Adrenal gland (tissue), 12 donors: ENCODE data around the gene CPB2. TPM values are rescaled to one million over a fixed set of nuclear protein-coding genes. Genes with fewer than 3 reads are reported as not detected.
A peak's percentile ranks its signal among the peaks of the same experiment; 100 is the strongest.

Experiments used
- DNase-seq, 7 donors: peaks; one replicate each; pipeline ENCODE4 v3.0.0-alpha.2; 2019 to 2020
- H3K27ac ChIP-seq, 5 donors: fragments of 200-600 bp; sonication (generic) in 4 of 5; 1 replicate in 3 of 5; 2 replicates in 2 of 5; pipeline versions ENCODE4 v1.5.1 to v1.8.0; 2016 to 2020; ENCODE audit warnings: mild to moderate bottlenecking in 1 of 5
- H3K27me3 ChIP-seq: fragments of 200-600 bp; 2 replicates; pipeline ENCODE4 v1.8.0; 2021
- H3K36me3 ChIP-seq, 2 donors: fragments of 200-600 bp; replicated peaks in 1 of 2; 1 replicate in 1 of 2; 2 replicates in 1 of 2; pipeline versions ENCODE4 v1.5.1 to v1.8.0; 2018 to 2022
- H3K4me1 ChIP-seq, 2 donors: fragments of 200-600 bp; replicated peaks in 1 of 2; 1 replicate in 1 of 2; 2 replicates in 1 of 2; pipeline versions ENCODE4 v1.5.1 to v1.8.0; 2018 to 2021
- H3K4me3 ChIP-seq, 4 donors: fragments of 200-600 bp; sonication (generic) in 3 of 4; one replicate each; pipeline ENCODE4 v1.5.1; 2016 to 2018
- H3K9me3 ChIP-seq, 3 donors: fragments of 200-600 bp; sonication (generic) in 1 of 3; replicated peaks in 1 of 3; 1 replicate in 2 of 3; 2 replicates in 1 of 3; pipeline versions ENCODE4 v1.5.1 to v1.8.0; 2016 to 2021
- CTCF ChIP-seq, 6 experiments: fragments of 450-650 bp in 4 of 6; fragments of 200-600 bp in 2 of 6; sonication (generic) in 1 of 6; IDR thresholded peaks; 1 replicate in 5 of 6; 2 replicates in 1 of 6; pipeline versions ENCODE4 v1.5.1 to v1.8.0; 2016 to 2021; ENCODE audit warnings: antibody characterized with exemption in 6 of 6, mild to moderate bottlenecking in 2 of 6, moderate library complexity in 1 of 6
- POLR2A ChIP-seq, 2 donors: fragments of 450-650 bp; IDR thresholded peaks; one replicate each; pipeline ENCODE4 v1.6.1; 2017; ENCODE audit warnings: antibody characterized with exemption in 2 of 2, mild to moderate bottlenecking in 2 of 2, moderate library complexity in 1 of 2
- WGBS, 4 donors: extraction: QIAGEN DNeasy Blood & Tissue Kit in 2 of 4; methylation state at CpG; one replicate each; pipeline versions ENCODE4 v1.1.5 to v1.1.7; 2013 to 2017; 5-methylcytosine and 5-hydroxymethylcytosine counted together
- intact Hi-C, 2 donors: fragments of 100-400 bp; cut with DNase I; formaldehyde crosslinking; loops; one replicate each; pipeline versions ENCODE4 v1.14.1 to v1.15.0; 2022 to 2023
- polyA plus RNA-seq, 3 donors: library from polyadenylated mRNA; stranded (reverse); fragments of 200-250 nt in 2 of 3; fragments of 350-450 nt in 1 of 3; fragmentation: Illumina TruSeq in 1 of 3; extraction: RNeasy Lipid Tissue Mini Kit (QIAGEN cat#74804) in 1 of 3; gene quantifications; one replicate each; pipeline ENCODE4 v1.2.3, GENCODE V29; 2013 to 2014
- total RNA-seq, 9 donors: library from RNA; depleted of rRNA in 4 of 9; stranded (reverse); fragments of >200 nt in 4 of 9; fragments of 120-200 nt in 1 of 9; fragmentation: NEBNext Ultra II Directional in 1 of 9; extraction: Animal tissue kit (Norgen Biotek cat#: 25700) in 1 of 9; gene quantifications; one replicate each; pipeline versions ENCODE4 v1.1.0 to v1.2.4, GENCODE V29; 2013 to 2023
- donor health status: healthy with polysubstance abuse.
- donor health status: Bipolar disorder and iron deficiency.
- donor health status: DM: yes; HTN: yes; CAD: no.
- donor health status: DM: no; HTN: no; CAD: no.
- donor health status: DM: no; HTN: no; CAD: no.
- donor health status: DM: yes; HTN: yes; CAD: no.

The CPB2 gene
- total and polyA plus RNA-seq, 12 donors, result 0.22 to 0.23 TPM; not detected in 10

DNA sequence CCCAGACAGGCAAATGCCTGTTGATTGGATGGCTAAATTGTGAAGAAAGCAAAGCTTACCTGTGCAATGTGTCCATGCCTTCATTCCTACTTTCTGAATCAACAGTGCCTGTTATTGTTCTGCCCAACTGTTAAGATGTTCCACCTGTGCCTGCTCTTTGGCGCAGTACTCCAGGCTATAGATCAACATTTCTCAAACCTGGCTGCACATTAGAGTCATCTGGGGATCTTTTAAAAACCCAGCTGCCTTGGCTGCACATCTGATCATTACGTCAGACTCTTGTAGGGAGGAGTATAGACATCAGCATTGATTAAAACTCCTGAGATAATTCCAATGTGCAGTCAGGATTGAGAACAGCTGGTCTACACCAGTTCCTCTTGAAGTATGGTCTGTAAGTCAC, 16.2 kb upstream of the CPB2 start:
- no peak overlapping the region for H3K4me3 ChIP-seq
- no peaks in the 10 kb centered on the region for H3K36me3 ChIP-seq
- no peak overlapping the region for H3K27ac ChIP-seq
- H3K27me3 ChIP-seq, result no peaks in the 10 kb centered on the region
- TF ChIP-seq CTCF (IDR thresholded peaks at IDR 0.05) (no peak), POLR2A (IDR thresholded peaks at IDR 0.05) (no peak)
- peaks cover 0 to 4% of the 10 kb centered on the region in 2 donors for H3K4me1 ChIP-seq
- intact Hi-C loops, result loop anchor here (10.0 kb wide), 1 partner anchor 306 kb away; no protein-coding TSS in a partner anchor
- DNase-seq, result no peak
- WGBS, 4 donors, result 87 to 93% (median 92%) methylated on average over 2 of the region's 2 CpGs
- H3K9me3 ChIP-seq, result no peaks in the 10 kb centered on the region

GRCh38 chr13:46119883-46120614, 15.2 kb upstream of the CPB2 start:
- no peak overlapping the region for H3K4me3 ChIP-seq
- H3K9me3 ChIP-seq, result no peaks in the 10 kb centered on the region
- intact Hi-C loops, result loop anchor here (10.0 kb wide), 1 partner anchor 305 kb away; no protein-coding TSS in a partner anchor
- no peak overlapping the region for H3K27ac ChIP-seq
- TF ChIP-seq POLR2A (IDR thresholded peaks at IDR 0.05) (no peak), CTCF (IDR thresholded peaks at IDR 0.05) (no peak)
- peaks cover 0 to 4% of the 10 kb centered on the region in 2 donors for H3K4me1 ChIP-seq
- no peaks in the 10 kb centered on the region for H3K27me3 ChIP-seq
- 55 to 64% (median 57%) methylated on average over 6 of the region's 6 CpGs for WGBS, 4 donors
- peak; percentile 19 to 67 (median 38) for DNase-seq
- no peaks in the 10 kb centered on the region for H3K36me3 ChIP-seq

- DNase-seq, result no peak
- H3K27me3 ChIP-seq, result no peaks in the 10 kb centered on the region
- WGBS, 4 donors, result 73 to 88% (median 82%) methylated on average over 4 of the region's 4 CpGs
- no peak overlapping the region for H3K27ac ChIP-seq
- TF ChIP-seq POLR2A (IDR thresholded peaks at IDR 0.05) (no peak), CTCF (IDR thresholded peaks at IDR 0.05) (no peak)
- H3K4me1 ChIP-seq, result peaks cover 0 to 4% of the 10 kb centered on the region in 2 donors
- no peaks in the 10 kb centered on the region for H3K9me3 ChIP-seq
- intact Hi-C loops, result no loop called here
- no peaks in the 10 kb centered on the region for H3K36me3 ChIP-seq
- H3K4me3 ChIP-seq, result no peak overlapping the region
Measured at GRCh38 chr13:46116653-46117502, 12.0 kb upstream of the CPB2 start.

DNA sequence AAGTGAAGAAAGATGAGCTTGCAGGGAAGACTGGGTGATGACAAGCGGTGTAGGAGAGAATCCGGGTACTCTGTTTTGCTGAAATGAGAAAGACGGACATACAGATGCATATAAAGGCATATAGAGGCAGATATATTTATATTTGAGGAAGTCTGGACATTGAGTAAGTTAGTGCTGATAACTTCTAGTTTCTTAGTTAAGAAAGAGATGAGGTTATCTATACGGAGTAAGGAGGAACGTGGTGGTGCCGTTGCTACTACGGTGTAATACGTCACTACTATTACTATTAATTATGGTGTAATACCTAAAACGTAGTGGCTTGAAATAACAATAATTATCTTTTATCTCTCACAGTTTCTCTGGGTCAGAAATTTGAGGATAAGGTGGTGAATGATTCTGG, 9.8 kb upstream of the CPB2 start:
- WGBS, 4 donors, result 74 to 87% (median 78%) methylated on average over 9 of the region's 9 CpGs
- H3K4me1 ChIP-seq, result no peaks in the 10 kb centered on the region
- H3K4me3 ChIP-seq, result no peak overlapping the region

More for the DNA sequence above, 9.8 kb upstream of the CPB2 start:
- intact Hi-C loops, result no loop called here
- no peak for TF ChIP-seq POLR2A (IDR thresholded peaks at IDR 0.05)
- no peak for TF ChIP-seq CTCF (IDR thresholded peaks at IDR 0.05)
- H3K36me3 ChIP-seq, result no peaks in the 10 kb centered on the region
- H3K9me3 ChIP-seq, result no peaks in the 10 kb centered on the region
- H3K27ac ChIP-seq, result no peak overlapping the region
- no peak for DNase-seq
- H3K27me3 ChIP-seq, result no peaks in the 10 kb centered on the region
